Measurements from ENCODE around the gene SAMD4A. TPM values are rescaled to one million over a fixed set of nuclear protein-coding genes. Genes with fewer than 3 reads are reported as not detected.

The SAMD4A gene
- total and polyA plus RNA-seq, 2 experiments from 2014 or later, result 7.2 to 33.0 TPM

- H3K4me3 ChIP-seq, result no peak overlapping the region
- H3K27ac ChIP-seq, result no peak overlapping the region
- H3K36me3 ChIP-seq (ENCODE audit: low read depth), result peaks cover 26% of the 10 kb centered on the region; the same call in 1 of the 2 replicates
- H3K27me3 ChIP-seq (replicated peaks; ENCODE audit: insufficient read depth), result no peaks in the 10 kb centered on the region
- H2AFZ ChIP-seq, result no peak overlapping the region
- 70 to 76% methylated on average over 8 of the region's 8 CpGs for WGBS, 2 experiments (ENCODE audit: low coverage in 1 of 2, low lambda C conversion rate in 2 of 2, missing lambda C conversion rate in 2 of 2)
- H3K9me2 ChIP-seq (ENCODE audit: insufficient read depth), result no peaks in the 10 kb centered on the region
- no peaks in the 10 kb centered on the region for H3F3A ChIP-seq (ENCODE audit: insufficient read depth)
- no peak overlapping the region for H3K4me2 ChIP-seq (ENCODE audit: unreplicated experiment)
- H4K20me1 ChIP-seq (ENCODE audit: insufficient read depth), result no peaks in the 10 kb centered on the region
- H3K4me1 ChIP-seq (ENCODE audit: insufficient read depth), result no peaks in the 10 kb centered on the region
- DNase-seq, result no peak
- H3K9me3 ChIP-seq (ENCODE audit: low read depth), result no peaks in the 10 kb centered on the region
- in situ Hi-C loops (cut with MboI), result no loop called here
- no peak overlapping the region for H3K9ac ChIP-seq
- TF ChIP-seq EZH2phosphoT487 (IDR thresholded peaks at IDR 0.05; ENCODE audit: insufficient read depth, low read depth) (no peak), EZH2 (IDR thresholded peaks at IDR 0.05; ENCODE audit: insufficient read depth, poor library complexity, severe bottlenecking) (no peak)
- H3K79me2 ChIP-seq (ENCODE audit: insufficient read depth), result no peaks in the 10 kb centered on the region
Observed at GRCh38 chr14:54785136-54785777, 218.3 kb downstream of the SAMD4A start.

GRCh38 chr14:54785778-54786770 lies 219.1 kb downstream of the SAMD4A start:
- Histone ChIP-seq H3K9me3 (ENCODE audit: low read depth) (no peaks in the 10 kb centered on the region), H3F3A (ENCODE audit: insufficient read depth) (no peaks in the 10 kb centered on the region), H3K9ac (no peak overlapping the region), H3K4me1 (ENCODE audit: insufficient read depth) (no peaks in the 10 kb centered on the region), H3K9me2 (ENCODE audit: insufficient read depth) (no peaks in the 10 kb centered on the region), H2AFZ (no peak overlapping the region), H3K27ac (no peak overlapping the region), H3K27me3 (replicated peaks; ENCODE audit: insufficient read depth) (no peaks in the 10 kb centered on the region), H4K20me1 (ENCODE audit: insufficient read depth) (no peaks in the 10 kb centered on the region), H3K79me2 (ENCODE audit: insufficient read depth) (no peaks in the 10 kb centered on the region), H3K4me2 (ENCODE audit: unreplicated experiment) (no peak overlapping the region), H3K4me3 (no peak overlapping the region), H3K36me3 (ENCODE audit: low read depth) (peaks cover 29% of the 10 kb centered on the region; the same call in 1 of the 2 replicates)
- WGBS, 2 experiments (ENCODE audit: low coverage in 1 of 2, low lambda C conversion rate in 2 of 2, missing lambda C conversion rate in 2 of 2), result 90 to 92% methylated on average over 5 of the region's 5 CpGs
- no peak for TF ChIP-seq EZH2 (IDR thresholded peaks at IDR 0.05; ENCODE audit: insufficient read depth, poor library complexity, severe bottlenecking)
- no peak for TF ChIP-seq EZH2phosphoT487 (IDR thresholded peaks at IDR 0.05; ENCODE audit: insufficient read depth, low read depth)
- in situ Hi-C loops (cut with MboI), result no loop called here
- DNase-seq, result no peak

DNA sequence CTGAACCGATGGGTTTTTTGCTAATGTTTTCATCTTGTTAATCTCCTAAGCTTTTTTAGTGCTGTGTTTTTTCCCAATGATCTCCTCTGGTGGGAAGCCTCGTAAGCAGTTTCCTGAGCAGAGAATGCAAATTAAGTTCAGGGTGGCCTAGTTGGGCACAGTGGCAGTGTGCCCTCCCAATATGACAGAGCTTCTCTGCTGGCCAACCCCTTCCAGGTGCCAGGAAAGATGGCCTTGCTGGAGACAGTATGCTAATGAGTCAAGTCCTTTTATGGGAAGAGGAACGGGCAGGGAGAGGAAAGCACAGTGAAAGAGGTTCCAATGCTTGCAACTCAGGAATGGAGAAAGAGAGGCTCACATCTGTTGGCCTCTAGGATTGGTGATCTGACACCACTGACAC lies 219.9 kb downstream of the SAMD4A start:
- Histone ChIP-seq H3K9ac (no peak overlapping the region), H3K9me3 (ENCODE audit: low read depth) (no peaks in the 10 kb centered on the region), H3K27ac (no peak overlapping the region), H3K4me3 (no peak overlapping the region), H3F3A (ENCODE audit: insufficient read depth) (no peaks in the 10 kb centered on the region), H4K20me1 (ENCODE audit: insufficient read depth) (no peaks in the 10 kb centered on the region), H2AFZ (no peak overlapping the region), H3K4me2 (ENCODE audit: unreplicated experiment) (no peak overlapping the region), H3K36me3 (ENCODE audit: low read depth) (peaks cover 36% of the 10 kb centered on the region; the same call in 1 of the 2 replicates), H3K9me2 (ENCODE audit: insufficient read depth) (no peaks in the 10 kb centered on the region), H3K27me3 (replicated peaks; ENCODE audit: insufficient read depth) (no peaks in the 10 kb centered on the region), H3K4me1 (ENCODE audit: insufficient read depth) (no peaks in the 10 kb centered on the region), H3K79me2 (ENCODE audit: insufficient read depth) (no peaks in the 10 kb centered on the region)
- no peak for DNase-seq
- in situ Hi-C loops (cut with MboI), result no loop called here
- WGBS, 2 experiments (ENCODE audit: low coverage in 1 of 2, low lambda C conversion rate in 2 of 2, missing lambda C conversion rate in 2 of 2), result 62 to 65% methylated on average over 3 of the region's 3 CpGs
- TF ChIP-seq EZH2 (IDR thresholded peaks at IDR 0.05; ENCODE audit: insufficient read depth, poor library complexity, severe bottlenecking) (no peak), EZH2phosphoT487 (IDR thresholded peaks at IDR 0.05; ENCODE audit: insufficient read depth, low read depth) (no peak)

DNA sequence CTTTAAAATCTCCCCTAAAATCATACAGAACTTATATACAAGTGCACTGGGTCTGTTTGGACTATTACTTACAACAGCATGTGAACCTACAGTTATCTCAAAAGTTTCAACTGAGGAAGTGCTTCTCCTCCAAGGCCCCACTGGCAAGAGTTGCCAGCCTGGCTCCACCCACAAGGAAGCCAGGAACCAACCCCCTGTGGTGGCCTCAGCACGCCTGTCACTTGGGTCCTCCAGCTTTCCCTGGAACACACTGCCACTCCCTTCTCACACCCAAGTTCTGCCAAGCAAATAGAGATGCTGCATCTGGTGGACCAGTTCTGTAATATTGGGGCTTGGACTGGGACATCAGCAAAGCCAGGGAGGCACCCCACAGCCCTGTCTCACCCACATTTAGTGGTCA lies 220.3 kb downstream of the SAMD4A start:
- 77 to 86% methylated on average over 1 of the region's 1 CpG for WGBS, 2 experiments (ENCODE audit: low coverage in 1 of 2, low lambda C conversion rate in 2 of 2, missing lambda C conversion rate in 2 of 2)
- no peak for TF ChIP-seq EZH2 (IDR thresholded peaks at IDR 0.05; ENCODE audit: insufficient read depth, poor library complexity, severe bottlenecking)
- H3K36me3 ChIP-seq (ENCODE audit: low read depth), result peaks cover 36% of the 10 kb centered on the region; the same call in 1 of the 2 replicates
- no peak overlapping the region for H3K4me3 ChIP-seq
- no peaks in the 10 kb centered on the region for H3K27me3 ChIP-seq (replicated peaks; ENCODE audit: insufficient read depth)
- H3F3A ChIP-seq (ENCODE audit: insufficient read depth), result no peaks in the 10 kb centered on the region
- no peaks in the 10 kb centered on the region for H3K9me2 ChIP-seq (ENCODE audit: insufficient read depth)
- H3K79me2 ChIP-seq (ENCODE audit: insufficient read depth), result no peaks in the 10 kb centered on the region
- no peak overlapping the region for H3K4me2 ChIP-seq (ENCODE audit: unreplicated experiment)
- in situ Hi-C loops (cut with MboI), result no loop called here
- H3K9me3 ChIP-seq (ENCODE audit: low read depth), result no peaks in the 10 kb centered on the region
- no peak for DNase-seq
- no peak overlapping the region for H3K27ac ChIP-seq
- H4K20me1 ChIP-seq (ENCODE audit: insufficient read depth), result no peaks in the 10 kb centered on the region
- H3K9ac ChIP-seq, result no peak overlapping the region
- no peak overlapping the region for H2AFZ ChIP-seq
- H3K4me1 ChIP-seq (ENCODE audit: insufficient read depth), result no peaks in the 10 kb centered on the region
